Colonic mucosa (tissue), 4 donors: Measurements from ENCODE around the gene ADISSP. TPM values are rescaled to one million over a fixed set of nuclear protein-coding genes. Genes with fewer than 3 reads are reported as not detected.

Source experiments
- DNase-seq: peaks from one replicate; pipeline ENCODE4 v3.0.0-alpha.2; 2020
- H3K27ac ChIP-seq: fragments of 200-600 bp; one replicate; pipeline ENCODE4 v1.8.0; 2021
- H3K27me3 ChIP-seq: fragments of 200-600 bp; one replicate; pipeline ENCODE4 v1.8.0; 2021
- H3K36me3 ChIP-seq: fragments of 200-600 bp; one replicate; pipeline ENCODE4 v1.8.0; 2021
- H3K4me1 ChIP-seq: fragments of 200-600 bp; one replicate; pipeline ENCODE4 v1.8.0; 2021; ENCODE audit warnings: mild to moderate bottlenecking
- H3K4me3 ChIP-seq: fragments of 200-600 bp; one replicate; pipeline ENCODE4 v1.8.0; 2021
- H3K9ac ChIP-seq, 2 donors: one replicate each; pipeline ENCODE4 v1.7.0; 2013; ENCODE audit warnings: control low read depth in 2 of 2, low read depth in 2 of 2, low read length in 2 of 2
- H3K9me3 ChIP-seq: fragments of 200-600 bp; one replicate; pipeline ENCODE4 v1.8.0; 2021
- CTCF ChIP-seq: fragments of 200-600 bp; IDR thresholded peaks from one replicate; pipeline ENCODE4 v1.8.0; 2022; ENCODE audit warnings: antibody characterized with exemption, mild to moderate bottlenecking
- intact Hi-C: fragments of 100-400 bp; cut with DNase I; formaldehyde crosslinking; loops from one replicate; pipeline ENCODE4 v1.14.1; 2022
- total RNA-seq, 2 donors: library from RNA; stranded (reverse); fragmentation: NEBNext Ultra II Directional in 1 of 2; extraction: Animal tissue kit (Norgen Biotek cat#: 25700) in 1 of 2; gene quantifications; one replicate each; pipeline ENCODE4 v1.2.1, GENCODE V29; 2021
- donor health status: healthy.
- donor health status: DM: no; HTN: no; CAD: no.
- donor health status: DM: no; HTN: no; CAD: no.

Gene ADISSP
- total RNA-seq, 2 donors from 2014 or later: 20.6 to 37.7 TPM

- Histone ChIP-seq H3K4me1 (peaks cover 1% of the 10 kb centered on the region), H3K4me3 (no peak overlapping the region), H3K36me3 (no peaks in the 10 kb centered on the region), H3K9me3 (no peaks in the 10 kb centered on the region), H3K9ac (no peak overlapping the region), H3K27me3 (peaks cover 10% of the 10 kb centered on the region), H3K27ac (no peak overlapping the region)
- DNase-seq: no peak
- no peak for TF ChIP-seq CTCF
- intact Hi-C loops: no loop called here
Measured at GRCh38 chr20:3728876-3729275, 38.7 kb downstream of the ADISSP start.

GRCh38 chr20:3728354-3728753, 39.2 kb downstream of the ADISSP start:
- Histone ChIP-seq H3K27ac (no peak overlapping the region), H3K4me1 (no peaks in the 10 kb centered on the region), H3K9ac (no peak overlapping the region), H3K27me3 (peaks cover 10% of the 10 kb centered on the region), H3K9me3 (no peaks in the 10 kb centered on the region), H3K36me3 (no peaks in the 10 kb centered on the region), H3K4me3 (no peak overlapping the region)
- intact Hi-C loops: no loop called here
- no peak for DNase-seq
- TF ChIP-seq CTCF: no peak

GRCh38 chr20:3727401-3728021, 40.0 kb downstream of the ADISSP start:
- intact Hi-C loops: no loop called here
- no peaks in the 10 kb centered on the region for H3K4me1 ChIP-seq
- DNase-seq: no peak
- H3K9ac ChIP-seq: no peak overlapping the region
- H3K27me3 ChIP-seq: peaks cover 5% of the 10 kb centered on the region
- H3K27ac ChIP-seq: peak overlapping the region; percentile 12
- no peaks in the 10 kb centered on the region for H3K36me3 ChIP-seq
- no peak for TF ChIP-seq CTCF
- no peak overlapping the region for H3K4me3 ChIP-seq
- no peaks in the 10 kb centered on the region for H3K9me3 ChIP-seq

- intact Hi-C loops: no loop called here
- no peak overlapping the region for H3K4me3 ChIP-seq
Measured at GRCh38 chr20:3724356-3724755, 43.2 kb downstream of the ADISSP start.

GRCh38 chr20:3723284-3723683, 44.3 kb downstream of the ADISSP start:
- Histone ChIP-seq H3K27ac (no peak overlapping the region), H3K9me3 (no peaks in the 10 kb centered on the region), H3K9ac (no peak overlapping the region), H3K36me3 (no peaks in the 10 kb centered on the region), H3K4me1 (no peaks in the 10 kb centered on the region), H3K27me3 (no peaks in the 10 kb centered on the region), H3K4me3 (no peak overlapping the region)
- intact Hi-C loops: no loop called here
- DNase-seq: no peak
- no peak for TF ChIP-seq CTCF

More at GRCh38 chr20:3724356-3724755, 43.2 kb downstream of the ADISSP start:
- DNase-seq: no peak
- no peak for TF ChIP-seq CTCF
- no peaks in the 10 kb centered on the region for H3K36me3 ChIP-seq
- H3K27me3 ChIP-seq: no peaks in the 10 kb centered on the region
- no peaks in the 10 kb centered on the region for H3K4me1 ChIP-seq
- no peaks in the 10 kb centered on the region for H3K9me3 ChIP-seq
- H3K9ac ChIP-seq: no peak overlapping the region
- no peak overlapping the region for H3K27ac ChIP-seq
